ENCODE results near the gene KRTAP10-12. TPM values are rescaled to one million over a fixed set of nuclear protein-coding genes. Genes with fewer than 3 reads are reported as not detected.

The KRTAP10-12 gene
- total RNA-seq, 4 donors from 2014 or later: not detected

DNA sequence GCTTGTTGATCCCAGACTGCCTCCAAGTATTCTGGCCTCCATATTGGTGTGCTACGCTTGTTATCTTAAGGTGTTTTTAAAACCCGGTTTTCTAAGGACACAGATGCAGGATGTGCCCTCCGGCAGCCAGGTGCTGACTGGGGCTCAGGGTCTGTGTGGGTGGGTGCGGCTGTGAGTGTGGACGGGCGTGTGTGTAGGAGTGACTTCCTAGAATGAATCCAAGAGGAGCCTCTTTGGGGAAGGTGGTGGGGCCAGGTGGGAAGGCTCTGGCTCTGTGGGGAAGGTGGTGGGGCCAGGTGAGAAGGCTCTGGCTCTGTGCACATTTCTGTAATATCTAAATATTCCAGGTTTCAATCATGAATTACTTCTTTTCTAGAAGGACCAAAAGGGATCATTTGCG, 27.2 kb downstream of the KRTAP10-12 start:
- intact Hi-C loops (cut with DNase I): no loop called here
- H3K36me3 ChIP-seq: no peaks in the 10 kb centered on the region
- WGBS, 2 donors: 86 to 89% methylated on average over 5 to 7 of the region's 7 CpGs
- DNase-seq: no peak
- TF ChIP-seq, protein P1, sequence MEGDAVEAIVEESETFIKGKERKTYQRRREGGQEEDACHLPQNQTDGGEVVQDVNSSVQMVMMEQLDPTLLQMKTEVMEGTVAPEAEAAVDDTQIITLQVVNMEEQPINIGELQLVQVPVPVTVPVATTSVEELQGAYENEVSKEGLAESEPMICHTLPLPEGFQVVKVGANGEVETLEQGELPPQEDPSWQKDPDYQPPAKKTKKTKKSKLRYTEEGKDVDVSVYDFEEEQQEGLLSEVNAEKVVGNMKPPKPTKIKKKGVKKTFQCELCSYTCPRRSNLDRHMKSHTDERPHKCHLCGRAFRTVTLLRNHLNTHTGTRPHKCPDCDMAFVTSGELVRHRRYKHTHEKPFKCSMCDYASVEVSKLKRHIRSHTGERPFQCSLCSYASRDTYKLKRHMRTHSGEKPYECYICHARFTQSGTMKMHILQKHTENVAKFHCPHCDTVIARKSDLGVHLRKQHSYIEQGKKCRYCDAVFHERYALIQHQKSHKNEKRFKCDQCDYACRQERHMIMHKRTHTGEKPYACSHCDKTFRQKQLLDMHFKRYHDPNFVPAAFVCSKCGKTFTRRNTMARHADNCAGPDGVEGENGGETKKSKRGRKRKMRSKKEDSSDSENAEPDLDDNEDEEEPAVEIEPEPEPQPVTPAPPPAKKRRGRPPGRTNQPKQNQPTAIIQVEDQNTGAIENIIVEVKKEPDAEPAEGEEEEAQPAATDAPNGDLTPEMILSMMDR (IDR thresholded peaks at IDR 0.05): no peak
- no peak for TF ChIP-seq POLR2A (IDR thresholded peaks at IDR 0.05)
- H3K27me3 ChIP-seq: peaks cover 6 to 90% (median 12%) of the 10 kb centered on the region in 4 donors
- no peak overlapping the region for H3K27ac ChIP-seq
- H3K4me1 ChIP-seq: peaks cover 0 to 9% (median 6%) of the 10 kb centered on the region in 3 donors
- no peak overlapping the region for H3K4me3 ChIP-seq
- H3K9me3 ChIP-seq: no peaks in the 10 kb centered on the region

DNA sequence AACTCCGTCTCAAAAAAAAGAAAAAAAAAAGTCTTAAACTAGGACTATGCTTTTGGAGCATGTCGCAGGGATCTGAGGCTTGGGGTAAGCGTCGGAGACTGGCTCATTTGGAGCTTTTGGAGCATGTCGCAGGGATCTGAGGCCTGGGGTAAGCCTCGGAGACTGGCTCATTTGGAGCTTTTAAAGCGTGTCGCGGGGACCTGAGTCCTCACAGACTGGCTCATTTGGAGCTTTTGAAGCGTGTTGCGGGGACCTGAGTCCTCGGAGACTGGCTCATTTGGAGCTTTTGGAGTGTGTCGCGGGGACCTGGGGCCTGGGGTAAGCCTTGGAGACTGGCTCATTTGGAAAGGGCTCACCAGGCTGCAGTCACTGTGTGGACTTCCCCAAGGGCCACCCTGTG, 28.0 kb downstream of the KRTAP10-12 start:
- TF ChIP-seq POLR2A (IDR thresholded peaks at IDR 0.05): no peak
- TF ChIP-seq, protein P1 (IDR thresholded peaks at IDR 0.05): no peak
- Histone ChIP-seq H3K27ac (no peak overlapping the region), H3K4me1 (peaks cover 0 to 9% (median 6%) of the 10 kb centered on the region in 3 donors), H3K9me3 (no peaks in the 10 kb centered on the region), H3K36me3 (no peaks in the 10 kb centered on the region), H3K4me3 (no peak overlapping the region), H3K27me3 (peaks cover 6 to 90% (median 12%) of the 10 kb centered on the region in 4 donors)
- whole genome bisulfite sequencing, 2 donors: 86 to 90% methylated on average over 11 to 14 of the region's 14 CpGs
- no peak for DNase-seq
- intact Hi-C loops (cut with DNase I): no loop called here

DNA sequence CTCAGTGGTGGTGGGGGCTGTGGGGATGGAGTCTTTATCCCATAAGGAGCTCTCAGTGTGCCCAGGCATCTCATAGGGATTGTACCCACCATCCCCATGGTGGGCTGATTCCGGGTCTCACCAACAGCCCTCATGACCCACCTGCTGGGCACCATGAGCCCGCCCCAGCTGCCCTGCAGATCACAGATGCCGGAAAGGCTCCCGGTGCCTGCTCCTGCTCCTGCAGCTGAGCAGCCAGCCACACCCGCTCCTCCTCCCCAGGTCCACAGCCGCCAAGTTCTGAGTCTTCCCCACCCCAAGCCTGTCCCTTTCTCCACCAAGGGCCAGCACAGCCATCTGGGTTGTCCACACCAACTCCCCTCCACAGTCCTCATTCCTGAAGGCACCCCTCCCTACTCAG, 29.9 kb downstream of the KRTAP10-12 start:
- H3K4me1 ChIP-seq: peaks cover 0 to 9% (median 6%) of the 10 kb centered on the region in 3 donors
- TF ChIP-seq, protein P1 (IDR thresholded peaks at IDR 0.05): no peak
- TF ChIP-seq POLR2A (IDR thresholded peaks at IDR 0.05): no peak
- DNase-seq: no peak
- peaks cover 6 to 85% (median 12%) of the 10 kb centered on the region in 4 donors for H3K27me3 ChIP-seq
- H3K9me3 ChIP-seq: no peaks in the 10 kb centered on the region
- intact Hi-C loops (cut with DNase I): no loop called here
- H3K4me3 ChIP-seq: no peak overlapping the region
- no peaks in the 10 kb centered on the region for H3K36me3 ChIP-seq
- no peak overlapping the region for H3K27ac ChIP-seq
- WGBS, 2 donors: 58 to 74% methylated on average over 3 to 4 of the region's 6 CpGs

DNA sequence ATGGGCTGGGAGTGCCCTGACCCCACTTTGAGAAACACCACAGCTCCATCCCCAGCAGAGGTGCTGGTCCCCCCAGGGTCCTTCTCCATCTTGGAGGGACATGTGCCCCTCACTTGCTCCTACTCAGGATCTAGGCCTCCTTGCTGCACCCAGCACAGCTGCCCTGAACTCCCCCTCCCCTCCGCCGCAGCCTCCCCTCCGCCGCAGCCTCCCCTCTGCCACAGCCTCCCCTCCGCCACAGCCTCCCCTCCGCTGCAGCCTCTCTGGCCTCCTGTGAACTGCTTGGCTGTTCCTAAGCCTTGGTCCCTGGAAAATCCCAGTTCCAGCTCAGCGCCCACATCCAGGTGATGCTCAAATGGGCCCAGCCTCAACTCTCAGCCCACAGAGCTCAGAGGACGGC, 30.3 kb downstream of the KRTAP10-12 start:
- intact Hi-C loops (cut with DNase I): no loop called here
- no peak overlapping the region for H3K4me3 ChIP-seq
- no peak for DNase-seq
- H3K36me3 ChIP-seq: no peaks in the 10 kb centered on the region
- peaks cover 0 to 9% (median 6%) of the 10 kb centered on the region in 3 donors for H3K4me1 ChIP-seq
- peaks cover 6 to 82% (median 12%) of the 10 kb centered on the region in 4 donors for H3K27me3 ChIP-seq
- no peaks in the 10 kb centered on the region for H3K9me3 ChIP-seq
- TF ChIP-seq, protein P1 (IDR thresholded peaks at IDR 0.05): no peak
- TF ChIP-seq POLR2A (IDR thresholded peaks at IDR 0.05): no peak
- H3K27ac ChIP-seq: no peak overlapping the region
- WGBS, 2 donors: 93 to 96% methylated on average over 3 to 7 of the region's 8 CpGs

DNA sequence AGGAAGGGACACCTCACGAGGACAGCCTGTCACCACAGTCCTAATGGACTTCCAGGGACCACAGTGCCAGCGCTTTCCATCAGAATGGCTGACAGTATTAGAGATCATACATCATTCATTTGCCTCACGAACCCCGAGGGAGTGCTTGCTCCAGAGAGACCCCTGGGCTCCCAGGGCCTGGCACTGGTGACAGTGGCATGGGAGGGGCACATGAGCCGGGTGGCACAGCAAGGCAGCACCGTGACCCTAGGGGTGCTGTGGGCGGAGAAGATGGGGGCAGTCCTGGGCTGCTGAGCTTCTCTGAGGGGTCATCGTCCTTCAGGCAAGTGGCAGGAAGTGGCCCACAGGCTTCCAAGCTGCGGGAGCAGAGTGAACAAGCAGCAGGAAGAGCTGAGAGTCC, 30.8 kb downstream of the KRTAP10-12 start:
- intact Hi-C loops (cut with DNase I): no loop called here

More for the DNA sequence above, 30.8 kb downstream of the KRTAP10-12 start:
- no peak for DNase-seq
- H3K36me3 ChIP-seq: no peaks in the 10 kb centered on the region
- WGBS, 2 donors: 80% methylated on average over 1 to 5 of the region's 9 CpGs
- no peaks in the 10 kb centered on the region for H3K9me3 ChIP-seq
- peaks cover 6 to 82% (median 10%) of the 10 kb centered on the region in 4 donors for H3K27me3 ChIP-seq
- no peak overlapping the region for H3K27ac ChIP-seq
- no peak overlapping the region for H3K4me3 ChIP-seq
- no peak for TF ChIP-seq POLR2A (IDR thresholded peaks at IDR 0.05)
- TF ChIP-seq, protein P1 (IDR thresholded peaks at IDR 0.05): no peak
- H3K4me1 ChIP-seq: peaks cover 0 to 9% (median 6%) of the 10 kb centered on the region in 3 donors

All from esophagus squamous epithelium (tissue), 5 donors.